DMS 273 treated with DMSO at 0.1 percent for 48 hours (cell line): ENCODE measurements around the gene SLC6A9.

Experiments used
- DNase-seq: peaks from one replicate; lab custom pipeline; 2025; lab: John Stamatoyannopoulos, UW

SLC6A9 gene

GRCh38 chr1:44031252-44032169, at the start of gene SLC6A9:
TSS of gene SLC6A9 (minus strand) at chr1:44031462. CDS start at chr1:44024277, 7,185 bp downstream.
- DNase-seq = peak; percentile 30

GRCh38 chr1:44079566-44079965, 48.3 kb upstream of the SLC6A9 start:
- DNase-seq = no peak

- no peak for DNase-seq
These were observed 46.8 kb upstream of the SLC6A9 start for GRCh38 chr1:44078104-44078503.

GRCh38 chr1:44077421-44077820, 46.2 kb upstream of the SLC6A9 start:
- DNase-seq = no peak

GRCh38 chr1:44076066-44076465, 44.8 kb upstream of the SLC6A9 start:
- DNase-seq = no peak

- no peak for DNase-seq
These were observed 43.2 kb upstream of the SLC6A9 start for GRCh38 chr1:44074415-44074814.

GRCh38 chr1:44073528-44073927, 42.3 kb upstream of the SLC6A9 start:
- no peak for DNase-seq

- no peak for DNase-seq
These were observed 41.6 kb upstream of the SLC6A9 start for GRCh38 chr1:44072821-44073220.

GRCh38 chr1:44072204-44072603, 40.9 kb upstream of the SLC6A9 start:
- DNase-seq = no peak

GRCh38 chr1:44071461-44071860, 40.2 kb upstream of the SLC6A9 start:
- DNase-seq = no peak

GRCh38 chr1:44068442-44068921, 37.2 kb upstream of the SLC6A9 start:
- DNase-seq = no peak

- DNase-seq = no peak
These were observed 36.3 kb upstream of the SLC6A9 start for GRCh38 chr1:44067266-44068250.

GRCh38 chr1:44062656-44063179, 31.5 kb upstream of the SLC6A9 start:
- no peak for DNase-seq

- DNase-seq = no peak
These were observed 30.6 kb upstream of the SLC6A9 start for GRCh38 chr1:44061857-44062256.

GRCh38 chr1:44060830-44061267, 29.6 kb upstream of the SLC6A9 start:
- no peak for DNase-seq

- DNase-seq = no peak
These were observed 28.5 kb upstream of the SLC6A9 start for GRCh38 chr1:44059664-44060355.

GRCh38 chr1:44059212-44059611, 27.9 kb upstream of the SLC6A9 start:
- no peak for DNase-seq

GRCh38 chr1:44057293-44057692, 26.0 kb upstream of the SLC6A9 start:
- no peak for DNase-seq

GRCh38 chr1:44053394-44053793, 22.1 kb upstream of the SLC6A9 start:
- DNase-seq = no peak

GRCh38 chr1:44050261-44050660, 19.0 kb upstream of the SLC6A9 start:
- no peak for DNase-seq

GRCh38 chr1:44049839-44050238, 18.6 kb upstream of the SLC6A9 start:
- DNase-seq = no peak
